A673 (cell line): ENCODE measurements around the gene TBC1D22A. TPM values are rescaled to one million over a fixed set of nuclear protein-coding genes. Genes with fewer than 3 reads are reported as not detected.

ENCODE experiments used
- BruUV-seq: library from RNA; stranded (reverse); fragments of 400-500 nt; replicated peaks from 2 replicates; lab custom pipeline; 2021; lab: Mats Ljungman, UMichigan
- CTCF ChIA-PET: fragments of 300-600 bp; sonication (Branson Sonifier 250); formaldehyde crosslinking; loops from one replicate; lab custom pipeline; 2022; ENCODE audit warnings: antibody characterized with exemption; lab: Charles Lee
- POLR2A ChIA-PET: fragments of 300-600 bp; sonication (Branson Sonifier 250); formaldehyde crosslinking; loops from one replicate; lab custom pipeline; 2022; ENCODE audit warnings: antibody characterized with exemption; ENCODE audit not compliant: low non-redundant PET; lab: Charles Lee
- DNase-seq: peaks from one replicate; pipeline ENCODE4 v3.0.0-alpha.2; 2015; ENCODE audit warnings: low spot score
- H3K27ac ChIP-seq: fragments of 200-600 bp; sonication (generic); 2 replicates; pipeline ENCODE4 v1.5.1; 2016; ENCODE audit warnings: mixed run types, low read depth, mild to moderate bottlenecking, mixed read lengths, antibody characterized with exemption, low read length; ENCODE audit not compliant: poor library complexity, severe bottlenecking
- H3K27me3 ChIP-seq: fragments of 200-600 bp; sonication (generic); replicated peaks from 2 replicates; pipeline ENCODE4 v1.6.1; 2017; ENCODE audit warnings: mixed run types, low read depth, mild to moderate bottlenecking, mixed read lengths, antibody characterized with exemption, low read length; ENCODE audit not compliant: insufficient read depth, poor library complexity
- H3K36me3 ChIP-seq: fragments of 200-600 bp; sonication (generic); 2 replicates; pipeline ENCODE4 v1.6.1; 2016; ENCODE audit warnings: mixed run types, mild to moderate bottlenecking, mixed read lengths, antibody characterized with exemption, low read length; ENCODE audit not compliant: insufficient read depth, poor library complexity, severe bottlenecking
- H3K4me1 ChIP-seq: fragments of 200-600 bp; sonication (generic); 2 replicates; pipeline ENCODE4 v1.6.1; 2017; ENCODE audit warnings: mixed run types, mild to moderate bottlenecking, mixed read lengths, antibody characterized with exemption, low read length; ENCODE audit not compliant: insufficient read depth, poor library complexity, severe bottlenecking
- H3K4me3 ChIP-seq: fragments of 200-600 bp; sonication (generic); 2 replicates; pipeline ENCODE4 v1.5.1; 2016; ENCODE audit warnings: low read depth, mixed run types, mild to moderate bottlenecking, mixed read lengths, low read length; ENCODE audit not compliant: poor library complexity, severe bottlenecking
- H3K9me3 ChIP-seq: fragments of 200-600 bp; sonication (generic); 2 replicates; pipeline ENCODE4 v1.6.1; 2016; ENCODE audit warnings: mixed run types, low read depth, mild to moderate bottlenecking, mixed read lengths, antibody characterized with exemption, low read length; ENCODE audit not compliant: poor library complexity, severe bottlenecking
- CTCF ChIP-seq: fragments of 300-800, 200-600 bp; sonication (generic); conservative IDR thresholded peaks from 2 replicates; pipeline ENCODE4 v1.5.1; 2017; ENCODE audit warnings: low read depth, mild to moderate bottlenecking, antibody characterized with exemption, low read length, moderate library complexity, mixed read lengths
- EZH2 ChIP-seq: fragments of 200-600 bp; sonication (generic); IDR thresholded peaks from 2 replicates; pipeline ENCODE4 v1.6.1; 2017; ENCODE audit warnings: borderline replicate concordance, low read depth, mild to moderate bottlenecking, mixed read lengths, antibody characterized with exemption, low read length; ENCODE audit not compliant: poor library complexity, severe bottlenecking
- intact Hi-C: fragments of 100-400 bp; cut with micrococcal nuclease; formaldehyde crosslinking; loops from one replicate; pipeline ENCODE4 v1.10.0; 2022; ENCODE audit not compliant: unreplicated experiment
- total RNA-seq: library from RNA; stranded (reverse); gene quantifications from 2 replicates; pipeline ENCODE4 v1.2.3, GENCODE V29; 2021

Gene TBC1D22A
- total RNA-seq, 1 experiment from 2014 or later: 22.5 TPM

DNA sequence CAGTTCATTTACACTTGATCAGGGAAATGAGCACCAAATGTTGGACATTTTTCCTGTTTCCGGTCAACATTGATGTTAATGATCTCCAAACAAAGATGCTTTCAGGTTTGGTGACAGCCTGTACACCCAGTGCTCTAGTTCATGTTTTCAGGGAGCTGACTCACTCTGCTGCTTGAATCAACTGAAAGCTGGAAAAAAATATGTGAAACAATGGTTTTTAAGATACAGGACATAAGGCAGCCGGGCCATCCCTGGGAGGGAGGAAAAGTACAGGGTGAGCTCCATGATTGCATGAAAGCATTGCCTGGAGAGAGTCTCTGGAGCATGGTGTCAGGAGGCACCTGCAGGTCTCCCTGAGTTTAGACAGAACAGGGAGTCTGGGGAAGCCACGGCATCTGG lies 259.6 kb downstream of the TBC1D22A start:
- intact Hi-C loops: no loop called here
- TF ChIP-seq EZH2: no peak
- TF ChIP-seq CTCF: no peak
- no peak for DNase-seq
- Histone ChIP-seq H3K36me3 (no peaks in the 10 kb centered on the region), H3K4me1 (no peaks in the 10 kb centered on the region), H3K27me3 (no peaks in the 10 kb centered on the region), H3K4me3 (no peak overlapping the region), H3K27ac (no peak overlapping the region), H3K9me3 (no peaks in the 10 kb centered on the region)
- ChIA-PET CTCF (no interaction called here), POLR2A (no interaction called here)
- no TSS peak for BruUV-seq

GRCh38 chr22:47022475-47022874 lies 260.0 kb downstream of the TBC1D22A start:
- H3K9me3 ChIP-seq: no peaks in the 10 kb centered on the region
- no TSS peak for BruUV-seq
- H3K4me3 ChIP-seq: no peak overlapping the region
- POLR2A ChIA-PET: no interaction called here
- H3K4me1 ChIP-seq: no peaks in the 10 kb centered on the region
- no peaks in the 10 kb centered on the region for H3K36me3 ChIP-seq
- no peak overlapping the region for H3K27ac ChIP-seq
- no peak for DNase-seq
- CTCF ChIA-PET: no interaction called here
- intact Hi-C loops: no loop called here
- no peaks in the 10 kb centered on the region for H3K27me3 ChIP-seq
- TF ChIP-seq CTCF (no peak), EZH2 (no peak)

DNA sequence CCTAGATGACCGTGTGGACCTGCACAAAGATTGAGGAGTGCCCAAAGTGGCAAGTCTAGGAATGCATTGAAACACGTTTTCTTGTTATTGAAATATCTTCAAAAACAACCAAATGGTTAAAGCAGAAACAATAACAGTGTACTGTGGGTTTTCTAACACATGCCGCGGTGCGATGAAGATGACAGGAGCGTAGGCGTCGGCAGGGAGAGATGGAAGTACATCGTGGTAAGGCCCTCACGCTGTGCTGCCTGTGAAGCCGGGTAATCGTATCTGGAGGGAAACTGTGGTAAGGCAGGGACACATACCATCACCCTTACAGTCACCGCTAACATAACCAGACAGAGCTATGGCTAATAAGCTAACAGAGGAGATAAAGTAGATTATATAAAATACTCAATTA lies 261.4 kb downstream of the TBC1D22A start:
- no peak overlapping the region for H3K27ac ChIP-seq
- CTCF ChIA-PET: no interaction called here
- no peaks in the 10 kb centered on the region for H3K27me3 ChIP-seq
- H3K4me3 ChIP-seq: no peak overlapping the region
- DNase-seq: no peak
- POLR2A ChIA-PET: no interaction called here
- H3K4me1 ChIP-seq: no peaks in the 10 kb centered on the region
- no peaks in the 10 kb centered on the region for H3K9me3 ChIP-seq
- no TSS peak for BruUV-seq
- TF ChIP-seq EZH2: no peak
- TF ChIP-seq CTCF: no peak
- no peaks in the 10 kb centered on the region for H3K36me3 ChIP-seq
- intact Hi-C loops: no loop called here
